Hindlimb muscle (tissue), 1 donor: Measurements from ENCODE around the gene SLC37A2. TPM values are rescaled to one million over a fixed set of nuclear protein-coding genes. Genes with fewer than 3 reads are reported as not detected.

Experiments used
- DNase-seq: peaks from one replicate; pipeline ENCODE4 v3.0.0-alpha.2; 2013
- polyA plus RNA-seq: library from polyadenylated mRNA; unstranded; fragments of 120-200 nt; gene quantifications from one replicate; pipeline ENCODE4 v1.2.1, GENCODE V29; 2013; ENCODE audit not compliant: insufficient read length

Gene SLC37A2
- polyA plus RNA-seq, 1 donor: 5.3 TPM

GRCh38 chr11:125071435-125071834 is 8.3 kb downstream of the SLC37A2 start:
- DNase-seq: no peak

- DNase-seq: no peak
These were observed 8.7 kb downstream of the SLC37A2 start for GRCh38 chr11:125071846-125072217.

DNA sequence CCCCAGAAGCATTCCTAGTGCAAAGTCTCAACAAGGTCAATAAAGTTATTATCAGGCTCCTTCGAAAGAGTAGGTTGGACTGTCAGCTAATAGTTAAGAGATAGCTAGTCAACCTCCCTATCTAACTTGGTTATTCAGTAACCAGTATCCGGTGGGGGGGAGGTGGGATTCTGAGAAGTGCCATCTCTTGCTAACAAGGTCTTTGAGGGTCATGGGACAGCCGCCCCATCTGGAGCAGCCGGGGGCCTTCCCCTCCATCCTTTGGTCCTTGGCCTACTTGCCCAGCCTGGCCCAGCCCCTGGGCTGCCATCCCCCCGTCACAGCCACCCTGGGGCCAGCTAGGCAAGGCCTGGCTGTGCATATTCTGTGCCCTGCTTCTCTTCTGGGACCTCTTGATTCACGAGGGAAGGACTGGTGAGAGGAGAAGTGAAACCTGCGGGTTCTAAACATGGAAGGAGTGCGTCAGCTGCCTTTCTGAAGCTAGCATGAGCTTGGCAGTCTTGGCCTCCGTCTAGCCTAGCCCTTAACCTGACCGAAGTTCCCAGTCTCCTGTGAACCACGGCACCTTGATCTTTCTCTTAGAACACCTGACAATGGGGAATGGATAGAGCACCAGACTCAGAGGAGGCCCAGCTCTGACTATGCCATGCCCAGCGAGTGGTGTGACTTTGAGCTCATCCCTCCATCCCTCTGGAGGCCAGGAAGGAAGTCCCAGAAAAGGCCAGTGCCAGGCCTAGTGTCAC is 9.3 kb downstream of the SLC37A2 start:
- peak; percentile 30 for DNase-seq

GRCh38 chr11:125072961-125073590 is 10.0 kb downstream of the SLC37A2 start:
- no peak for DNase-seq

DNA sequence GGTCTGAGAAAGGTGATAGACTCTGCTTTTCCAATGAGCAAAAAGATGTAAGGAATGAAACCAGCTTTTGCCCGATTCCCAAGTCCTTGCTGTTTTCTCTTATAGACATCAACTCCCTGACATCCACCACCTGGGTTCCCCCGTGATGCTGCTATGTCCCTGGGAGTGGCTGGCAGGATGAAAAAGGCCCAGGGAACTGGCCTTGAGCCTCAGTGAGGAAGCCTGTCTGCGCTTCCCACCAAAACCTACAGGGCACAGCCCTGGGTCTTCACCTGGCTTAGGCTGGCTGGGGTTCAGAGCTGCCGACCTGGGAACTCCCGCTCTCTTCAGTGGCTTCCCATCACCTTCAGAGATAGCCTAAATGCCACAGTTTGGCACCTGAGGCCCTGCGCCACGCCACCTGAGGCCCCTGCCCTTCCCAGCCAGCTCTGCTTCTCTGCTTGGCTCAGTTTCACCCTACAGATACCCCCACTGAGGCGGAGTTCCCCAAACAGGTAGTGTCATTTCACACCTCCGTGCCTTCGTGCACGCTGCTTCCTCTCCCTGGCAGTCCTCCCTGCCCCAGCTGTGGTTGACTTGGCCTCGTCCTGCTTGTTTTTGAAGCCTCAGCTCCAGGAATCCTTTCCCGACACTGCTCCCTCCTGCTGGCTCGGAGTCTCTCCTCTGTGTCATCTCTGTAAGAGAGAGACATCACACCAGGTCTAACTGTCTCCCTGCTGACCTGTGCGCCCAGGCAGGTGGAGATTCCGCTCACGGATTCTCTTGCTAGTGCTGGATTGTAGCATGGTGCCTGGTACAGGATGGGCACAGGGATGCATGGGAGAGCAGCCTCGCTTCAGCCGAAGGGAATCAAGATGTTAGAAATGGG is 10.7 kb downstream of the SLC37A2 start:
- DNase-seq: no peak

DNA sequence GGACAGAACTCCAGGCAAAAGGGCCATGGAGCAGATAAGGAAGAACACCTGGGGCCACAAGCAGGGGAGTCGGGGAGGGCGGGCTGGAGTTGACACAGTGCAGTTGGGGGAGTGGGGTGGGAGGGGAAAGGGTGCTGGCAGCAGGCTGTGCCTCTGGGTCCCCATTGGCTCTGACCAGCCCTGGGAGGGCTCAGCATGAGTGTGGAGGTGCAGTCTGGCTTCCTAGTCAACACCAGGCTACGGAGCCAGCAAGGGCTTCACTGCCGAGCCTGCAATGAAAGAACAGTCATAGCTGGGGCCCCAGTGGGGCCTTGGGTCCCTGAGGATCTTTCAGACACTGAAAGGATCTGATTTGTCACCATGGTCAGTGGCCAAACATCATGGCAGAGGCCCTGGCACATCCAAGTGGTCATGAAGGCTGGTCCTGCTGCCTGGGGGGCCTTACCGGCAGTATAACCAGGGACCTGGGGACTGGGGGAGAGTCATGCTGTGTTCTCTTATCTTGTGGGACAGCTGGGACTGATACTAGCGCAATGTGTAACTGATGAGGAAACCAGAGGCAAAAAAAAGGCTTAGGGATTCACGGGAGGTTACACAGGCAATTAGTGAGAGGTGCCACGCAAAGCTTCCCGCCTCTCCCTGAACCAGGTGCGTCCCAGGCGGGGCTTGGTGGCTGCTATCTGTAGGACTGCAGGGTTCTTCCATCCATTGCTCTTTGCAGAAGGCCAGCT is 11.6 kb downstream of the SLC37A2 start:
- no peak for DNase-seq

- no peak for DNase-seq
These were observed 12.1 kb downstream of the SLC37A2 start for GRCh38 chr11:125075242-125075625.

GRCh38 chr11:125075900-125076317 is 12.8 kb downstream of the SLC37A2 start:
- DNase-seq: no peak

DNA sequence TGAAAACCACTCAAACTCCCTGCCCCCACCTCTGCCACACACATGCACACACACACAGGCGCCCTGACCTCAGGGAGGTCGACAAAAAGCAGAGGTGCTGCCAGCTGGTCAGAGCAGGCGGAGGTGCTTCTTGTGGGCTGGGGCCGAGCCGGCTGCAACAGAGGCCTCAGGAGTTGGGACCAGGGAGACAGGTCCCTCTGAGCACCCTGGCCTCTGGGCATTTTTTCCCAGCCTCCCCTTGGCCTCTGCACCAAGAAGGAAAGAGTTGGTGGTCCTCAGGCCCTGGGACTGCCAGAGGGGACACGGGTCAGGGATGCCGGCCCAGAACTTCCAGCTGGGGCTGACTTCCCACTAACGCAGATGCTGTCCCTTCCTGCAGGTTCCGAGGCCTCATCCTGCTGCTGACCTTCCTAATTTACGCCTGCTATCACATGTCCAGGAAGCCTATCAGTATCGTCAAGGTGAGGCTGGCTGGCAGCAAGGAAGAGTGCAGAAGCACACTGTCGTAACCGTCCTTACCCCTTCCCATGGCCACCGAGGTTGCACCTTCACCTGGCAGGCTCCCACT is 13.4 kb downstream of the SLC37A2 start:
- DNase-seq: no peak

DNA sequence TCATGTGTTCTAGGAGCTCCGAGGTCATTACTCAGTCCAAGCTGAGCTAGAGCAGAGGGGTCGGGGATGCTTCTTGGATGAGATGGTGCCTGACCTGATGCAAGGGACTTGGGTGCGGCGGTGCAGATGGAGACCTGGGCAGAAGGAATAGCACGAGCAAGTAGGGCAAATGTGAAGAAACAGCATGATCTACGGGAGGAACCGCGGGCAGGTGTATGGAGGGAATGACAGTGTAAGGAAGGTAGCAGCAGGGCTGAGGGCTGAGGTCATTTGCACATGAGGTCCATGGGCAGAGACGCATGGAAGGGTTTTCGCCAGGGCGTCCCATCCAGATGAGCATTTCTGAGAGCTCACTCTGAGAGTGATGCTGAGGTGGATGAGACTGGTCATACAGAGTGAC is 14.9 kb downstream of the SLC37A2 start:
- DNase-seq: no peak

DNA sequence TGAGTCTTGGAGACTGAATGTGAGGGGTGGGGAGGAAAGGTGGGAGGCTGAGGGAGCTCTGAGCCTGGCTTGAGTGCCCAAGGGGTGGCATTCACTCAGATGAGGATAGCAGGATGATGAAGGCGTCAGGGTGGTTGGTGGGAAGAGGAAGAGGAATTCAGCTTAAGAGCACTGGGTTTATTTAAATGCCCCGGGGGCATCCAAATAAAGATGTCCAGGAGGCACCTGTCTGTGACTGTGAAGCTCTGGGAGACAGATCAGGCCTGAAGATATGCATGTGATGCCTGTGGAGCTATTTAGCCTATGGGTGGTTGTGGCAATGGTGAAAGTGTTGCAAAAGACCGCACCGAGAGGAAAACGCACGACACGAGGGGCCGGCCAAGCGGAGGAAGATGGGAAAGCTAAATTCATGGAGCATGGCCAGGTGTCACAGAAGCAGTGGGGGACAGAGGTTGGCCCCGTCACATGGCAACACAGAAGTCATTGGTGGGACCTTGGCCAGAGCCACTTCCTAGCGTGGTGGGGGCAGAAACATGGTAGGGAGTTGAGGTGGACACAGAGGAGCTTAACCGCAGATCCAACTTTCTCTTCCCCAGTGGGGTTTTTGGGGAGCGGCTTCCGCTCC is 15.5 kb downstream of the SLC37A2 start:
- DNase-seq: no peak

DNA sequence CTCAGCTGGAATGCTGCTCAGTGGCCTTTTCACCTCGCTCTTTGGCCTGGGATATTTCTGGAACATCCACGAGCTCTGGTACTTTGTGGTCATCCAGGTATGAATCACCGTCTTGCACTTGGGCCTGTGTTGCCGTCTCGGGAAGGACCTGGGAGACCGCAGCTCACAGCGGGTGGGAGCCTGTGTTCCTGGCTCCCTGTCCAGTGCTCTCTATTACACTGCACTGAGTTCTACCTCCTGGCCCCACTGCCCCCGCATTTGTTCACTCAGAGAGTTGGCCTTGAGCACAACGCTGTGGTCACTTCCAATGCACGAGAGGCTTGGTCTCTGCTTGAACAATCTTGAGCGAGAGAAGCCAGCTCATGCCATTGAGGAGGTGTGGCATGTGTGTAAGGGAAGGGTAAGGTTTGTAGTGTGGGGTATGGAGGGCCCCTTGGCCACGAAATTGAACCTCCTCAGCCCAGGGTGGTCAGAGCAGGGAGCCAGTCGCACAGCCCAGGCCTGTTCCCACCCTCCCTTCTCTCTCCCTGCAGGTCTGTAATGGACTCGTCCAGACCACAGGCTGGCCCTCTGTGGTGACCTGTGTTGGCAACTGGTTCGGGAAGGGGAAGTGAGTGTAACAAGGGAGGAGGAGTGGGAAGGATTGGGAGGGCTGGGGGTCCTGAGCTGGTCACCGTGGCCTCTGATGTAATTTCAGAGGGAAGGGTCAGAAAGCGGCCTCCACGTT is 16.2 kb downstream of the SLC37A2 start:
- DNase-seq: no peak

DNA sequence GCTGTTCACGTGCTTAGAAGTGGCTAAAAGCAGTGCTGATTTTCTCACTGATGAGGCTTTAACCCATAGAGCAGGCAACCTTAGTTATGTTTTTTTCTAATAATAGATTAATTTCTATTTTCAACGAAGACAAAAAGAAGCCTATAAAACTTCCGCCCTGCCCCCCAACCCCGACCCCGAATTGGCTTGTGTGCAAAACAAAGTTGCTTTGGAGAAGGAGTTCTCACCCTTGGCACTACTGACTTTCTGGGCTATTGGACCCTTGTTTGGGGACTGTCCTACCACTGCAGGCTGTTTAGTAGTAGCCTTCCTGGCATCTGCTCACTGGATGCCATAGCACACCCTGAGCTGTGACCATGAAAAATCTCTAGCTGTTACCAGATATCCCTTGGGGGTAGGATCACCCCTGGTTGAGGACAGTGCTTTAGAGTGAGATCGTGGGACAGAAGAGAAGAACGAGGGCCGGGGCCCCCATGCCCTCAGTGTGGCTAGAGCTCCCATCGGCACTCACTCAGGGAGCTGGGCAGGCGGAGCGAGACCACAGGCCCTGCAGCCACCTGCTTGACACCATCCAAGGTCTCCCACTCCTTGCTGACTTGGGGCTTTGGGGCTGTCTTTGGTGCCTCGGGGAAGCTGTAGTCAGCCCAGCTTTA is 16.9 kb downstream of the SLC37A2 start:
- DNase-seq: no peak

DNA sequence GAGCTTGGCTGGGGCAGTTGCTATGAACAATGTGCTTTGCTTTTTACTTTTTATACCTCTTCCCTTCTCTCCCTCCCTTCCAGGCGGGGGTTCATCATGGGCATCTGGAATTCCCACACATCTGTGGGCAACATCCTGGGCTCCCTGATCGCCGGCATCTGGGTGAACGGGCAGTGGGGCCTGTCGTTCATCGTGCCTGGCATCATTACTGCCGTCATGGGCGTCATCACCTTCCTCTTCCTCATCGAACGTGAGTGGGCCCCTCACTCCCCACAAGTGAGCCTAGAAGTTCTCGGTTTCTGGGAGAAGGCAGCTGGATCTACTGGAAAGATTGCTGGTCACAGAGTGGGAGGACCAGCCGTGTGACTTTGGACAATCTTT is 17.4 kb downstream of the SLC37A2 start:
- no peak for DNase-seq

GRCh38 chr11:125081098-125081798 is 18.1 kb downstream of the SLC37A2 start:
- DNase-seq: no peak

GRCh38 chr11:125082040-125082439 is 18.9 kb downstream of the SLC37A2 start:
- no peak for DNase-seq

DNA sequence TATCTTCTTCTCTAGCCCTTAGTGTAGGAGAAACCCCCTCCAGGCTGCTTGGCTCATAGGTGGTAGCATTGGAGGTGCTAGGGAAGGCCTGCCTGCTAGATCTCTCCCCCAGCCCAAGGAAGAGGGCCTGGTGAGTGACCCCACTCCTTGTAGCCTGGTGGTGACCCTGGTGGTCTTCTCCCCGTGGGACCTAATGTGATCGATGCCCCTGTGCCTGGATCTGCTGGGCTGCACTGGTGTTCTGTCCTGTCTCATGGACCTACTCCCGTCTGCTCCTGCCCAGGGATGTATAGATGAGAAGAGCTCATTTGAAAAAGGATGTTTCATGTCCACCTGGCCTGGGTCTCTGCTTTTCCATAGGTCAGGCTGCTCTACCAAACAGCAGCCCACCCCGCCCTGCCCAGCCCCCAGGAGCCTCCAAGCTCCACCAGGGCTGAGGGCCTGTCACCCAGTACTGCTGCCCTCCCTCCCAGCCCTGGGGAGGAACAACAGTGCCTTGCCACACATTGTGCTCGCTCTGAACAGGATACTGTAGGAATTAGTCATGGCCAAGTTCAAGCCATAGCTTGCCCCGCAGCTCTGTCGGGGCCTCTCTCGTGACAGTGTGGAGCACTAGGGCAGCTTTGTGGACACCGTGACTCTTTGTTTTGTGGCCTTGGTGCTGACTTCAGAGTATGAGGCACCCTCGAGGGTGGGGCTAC is 19.7 kb downstream of the SLC37A2 start:
- no peak for DNase-seq

GRCh38 chr11:125083312-125084056 is 20.4 kb downstream of the SLC37A2 start:
- DNase-seq: no peak

GRCh38 chr11:125084057-125084416 is 20.9 kb downstream of the SLC37A2 start:
- DNase-seq: no peak
